GM10266 (cell line): ENCODE results near the gene FAF2.

ENCODE experiments used
- DNase-seq: peaks from one replicate; pipeline ENCODE4 v3.0.0; 2012; ENCODE audit errors: extremely low spot score
- TF ChIP-seq, protein P1 (sequence below): IDR thresholded peaks from 2 replicates; pipeline ENCODE4 v1.5.1; 2012; ENCODE audit warnings: mild to moderate bottlenecking, low read depth; ENCODE audit not compliant: control insufficient read depth, insufficient read depth; ENCODE audit errors: missing control alignments

The FAF2 gene

DNA sequence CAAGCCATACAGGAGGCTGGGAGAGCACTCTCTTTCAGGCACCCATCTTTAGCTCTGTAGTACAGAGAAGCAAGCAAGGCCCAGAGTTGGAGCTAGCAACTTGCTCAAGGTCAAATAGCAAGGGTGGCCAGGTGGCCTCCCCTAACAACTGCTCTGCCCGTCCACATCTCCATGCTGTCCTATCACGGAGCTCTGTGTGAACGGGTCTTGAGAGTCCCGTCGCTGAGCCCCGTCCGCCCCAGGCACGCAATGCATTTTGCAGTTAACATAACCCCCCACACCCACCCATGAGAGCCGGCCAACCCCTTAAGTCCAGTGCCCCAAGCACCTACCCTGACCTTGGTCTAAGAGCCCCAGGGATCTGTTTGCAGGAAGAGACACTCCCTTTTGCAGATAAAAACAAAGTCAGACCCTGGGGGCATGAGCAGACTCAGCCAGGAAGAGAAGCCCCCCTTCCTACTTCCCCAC, 87.5 kb downstream of the FAF2 start:
- TF ChIP-seq, protein P1, sequence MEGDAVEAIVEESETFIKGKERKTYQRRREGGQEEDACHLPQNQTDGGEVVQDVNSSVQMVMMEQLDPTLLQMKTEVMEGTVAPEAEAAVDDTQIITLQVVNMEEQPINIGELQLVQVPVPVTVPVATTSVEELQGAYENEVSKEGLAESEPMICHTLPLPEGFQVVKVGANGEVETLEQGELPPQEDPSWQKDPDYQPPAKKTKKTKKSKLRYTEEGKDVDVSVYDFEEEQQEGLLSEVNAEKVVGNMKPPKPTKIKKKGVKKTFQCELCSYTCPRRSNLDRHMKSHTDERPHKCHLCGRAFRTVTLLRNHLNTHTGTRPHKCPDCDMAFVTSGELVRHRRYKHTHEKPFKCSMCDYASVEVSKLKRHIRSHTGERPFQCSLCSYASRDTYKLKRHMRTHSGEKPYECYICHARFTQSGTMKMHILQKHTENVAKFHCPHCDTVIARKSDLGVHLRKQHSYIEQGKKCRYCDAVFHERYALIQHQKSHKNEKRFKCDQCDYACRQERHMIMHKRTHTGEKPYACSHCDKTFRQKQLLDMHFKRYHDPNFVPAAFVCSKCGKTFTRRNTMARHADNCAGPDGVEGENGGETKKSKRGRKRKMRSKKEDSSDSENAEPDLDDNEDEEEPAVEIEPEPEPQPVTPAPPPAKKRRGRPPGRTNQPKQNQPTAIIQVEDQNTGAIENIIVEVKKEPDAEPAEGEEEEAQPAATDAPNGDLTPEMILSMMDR, result no peak
- DNase-seq, result peak; percentile 30

DNA sequence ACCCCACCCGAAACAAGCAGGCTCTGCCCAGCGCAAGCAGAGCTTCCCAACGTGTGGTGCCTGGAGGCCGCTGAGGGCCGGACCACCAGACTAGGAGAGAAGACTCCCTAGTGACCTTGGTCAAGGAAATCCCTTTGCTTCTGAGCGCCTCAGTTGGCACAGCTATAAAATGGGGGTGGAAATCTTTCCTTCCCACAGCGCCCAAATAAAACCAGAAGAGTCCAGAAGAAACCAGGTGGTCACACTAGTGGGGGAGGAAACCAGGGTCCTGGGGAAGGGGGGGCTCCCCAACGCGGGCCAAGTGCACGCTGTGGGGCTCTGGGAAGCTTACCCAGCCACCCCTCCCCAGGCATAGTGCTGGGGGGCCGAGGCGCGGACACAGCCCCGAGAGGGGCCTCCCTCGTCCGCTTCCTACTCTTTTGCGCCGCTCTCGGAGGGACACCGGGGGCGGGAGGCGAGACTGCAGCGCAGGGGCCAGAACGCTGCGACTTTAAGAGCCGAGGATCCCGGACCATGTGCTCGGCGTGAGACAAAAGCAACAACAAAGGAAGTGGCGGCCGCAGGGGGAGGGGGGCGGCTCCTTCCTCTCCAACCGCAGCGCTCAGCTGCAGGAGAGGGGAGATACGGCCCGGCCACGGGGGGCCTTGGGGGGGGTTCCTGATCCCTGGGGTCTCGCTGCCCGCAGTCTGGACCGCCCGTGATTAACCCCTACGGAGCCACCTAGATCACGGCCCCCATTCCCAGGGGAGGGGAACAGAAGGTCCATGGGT, 88.1 kb downstream of the FAF2 start:
- peak; percentile 84 for DNase-seq
- TF ChIP-seq, protein P1, result no peak

DNA sequence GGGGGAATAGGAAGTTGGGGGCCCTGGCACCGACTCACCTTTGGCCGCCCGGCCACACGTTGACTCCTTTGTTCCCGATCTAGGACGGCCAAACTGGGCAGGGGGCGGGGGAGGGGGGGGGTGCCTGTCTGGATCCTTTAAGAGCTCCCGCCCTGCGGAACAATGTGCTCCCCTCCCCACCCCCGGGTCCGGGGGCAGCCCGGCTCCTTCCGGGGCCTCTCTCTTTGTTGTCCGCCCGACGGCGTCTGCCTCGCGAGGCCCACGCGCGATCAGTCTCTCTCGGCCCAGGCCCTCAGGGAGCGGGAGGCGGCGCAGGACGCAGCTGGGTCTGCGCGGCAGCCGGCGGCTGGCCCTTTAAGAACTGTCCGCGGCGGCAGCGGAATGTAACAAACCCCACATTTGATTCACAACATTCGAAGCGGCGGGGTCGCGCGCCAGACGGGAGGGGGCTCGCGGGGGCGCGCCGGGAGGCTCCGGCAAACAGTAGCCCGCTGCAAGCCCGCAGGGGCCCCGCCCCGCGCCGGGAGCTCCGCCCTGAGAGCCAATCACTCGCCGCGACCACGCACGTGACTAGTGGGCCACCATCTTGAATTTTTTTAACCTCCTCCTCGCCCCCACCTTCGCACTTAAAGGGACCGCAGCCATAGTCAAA, 88.8 kb downstream of the FAF2 start, which contains the start of gene RNF44:
RNF44 (minus strand) TSS at position 501 of the 652 bp plus-strand sequence. CDS start 4,930 bp downstream, outside the sequence.
- DNase-seq, result peak; percentile 94
- TF ChIP-seq, protein P1, result no peak

DNA sequence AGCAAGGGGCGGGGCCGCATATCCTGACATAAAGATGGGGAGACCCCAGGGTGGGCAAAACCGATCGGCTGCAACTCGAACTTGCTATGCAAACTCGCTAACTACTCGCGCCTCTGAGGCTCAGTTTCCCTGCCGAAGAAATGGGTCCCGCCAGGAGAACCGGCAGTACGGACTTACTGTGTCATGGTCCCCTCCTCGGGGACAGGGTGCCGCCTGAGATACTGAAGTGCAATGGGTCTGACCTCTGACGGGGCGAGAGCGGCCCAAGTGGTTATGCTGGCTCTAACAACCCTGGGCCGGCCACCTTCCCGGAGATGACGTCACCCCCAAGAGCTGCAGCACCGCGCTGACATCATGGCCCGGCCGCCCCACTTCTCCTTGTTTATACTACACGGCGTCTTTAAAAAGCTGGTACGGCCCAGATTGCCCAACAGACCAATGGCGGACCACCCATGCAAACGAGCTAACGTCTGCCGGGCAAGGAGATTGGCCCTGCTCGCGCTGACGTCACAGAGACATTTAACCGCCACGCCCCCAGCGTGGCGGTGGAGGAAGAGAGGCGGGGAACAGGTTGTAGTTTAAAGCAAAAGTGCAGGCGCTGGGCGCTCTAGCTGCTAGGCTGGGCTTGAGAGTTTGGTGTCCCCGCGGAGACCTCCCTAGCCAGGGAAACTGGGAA, 89.5 kb downstream of the FAF2 start:
- peak; percentile 93 for DNase-seq

DNA sequence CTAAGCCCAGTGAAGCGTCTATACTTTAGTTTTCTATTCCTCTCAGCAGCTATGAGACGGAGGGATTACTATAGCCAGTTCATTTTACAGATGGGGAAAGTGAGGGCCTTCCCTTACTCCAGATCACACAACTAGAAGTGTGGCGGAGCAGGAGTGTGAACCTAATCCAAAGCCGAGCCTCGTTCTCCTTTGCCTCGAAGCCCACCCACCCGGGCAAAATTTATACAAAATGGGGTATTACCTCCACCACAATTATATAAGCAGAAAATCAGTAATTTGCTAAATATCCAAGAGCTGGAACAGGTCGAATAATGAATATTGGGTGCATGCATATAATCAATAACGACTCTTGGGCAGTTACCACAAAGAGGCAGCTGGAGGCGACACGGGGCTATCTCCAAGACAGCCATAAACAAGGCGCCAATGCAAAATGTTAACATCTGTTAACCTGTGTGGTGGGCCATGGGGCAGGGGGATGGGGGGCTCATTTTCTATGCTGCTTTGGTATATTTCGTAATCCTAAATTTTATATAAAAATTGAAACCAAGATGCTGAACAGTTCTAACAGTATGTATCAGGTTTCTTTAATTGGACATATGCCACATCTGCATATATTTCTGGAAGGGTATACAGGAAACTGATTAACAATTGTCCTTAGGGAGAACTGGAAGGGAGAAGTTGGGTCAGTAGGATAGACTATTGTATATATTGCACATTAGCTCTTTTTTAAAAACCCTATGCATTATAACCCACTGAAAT, 90.2 kb downstream of the FAF2 start:
- no peak for DNase-seq
- TF ChIP-seq, protein P1, result no peak

More for the DNA sequence above, 89.5 kb downstream of the FAF2 start:
- TF ChIP-seq, protein P1, result no peak

DNA sequence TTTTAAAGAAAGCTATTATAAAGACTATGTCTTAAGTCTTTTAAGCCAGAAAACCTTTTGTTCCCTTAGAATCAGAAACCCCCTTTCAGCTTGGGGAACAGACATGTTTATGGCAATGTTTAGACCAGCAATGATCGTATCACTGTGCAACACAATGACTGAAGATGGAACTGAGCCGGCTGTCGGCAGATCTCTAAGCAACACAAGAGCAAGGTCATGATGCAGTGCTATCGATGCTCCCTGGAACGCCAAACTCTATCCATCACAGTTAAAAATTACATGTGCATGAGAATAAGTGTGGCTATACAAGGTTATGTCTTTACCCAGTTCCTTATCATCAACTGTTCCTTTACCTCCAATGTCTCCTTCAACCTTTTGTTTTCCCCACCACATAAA, 90.8 kb downstream of the FAF2 start:
- TF ChIP-seq, protein P1, result no peak
- DNase-seq, result no peak
